HG02852 (cell line): ENCODE data around the gene HNRNPAB.

Source experiments
- ATAC-seq: cut with Tn5 transposase; IDR thresholded peaks from one replicate; pipeline ENCODE4 v1.9.1; 2021; ENCODE audit warnings: mild to moderate bottlenecking, moderate library complexity; ENCODE audit not compliant: unreplicated experiment

Gene HNRNPAB

DNA sequence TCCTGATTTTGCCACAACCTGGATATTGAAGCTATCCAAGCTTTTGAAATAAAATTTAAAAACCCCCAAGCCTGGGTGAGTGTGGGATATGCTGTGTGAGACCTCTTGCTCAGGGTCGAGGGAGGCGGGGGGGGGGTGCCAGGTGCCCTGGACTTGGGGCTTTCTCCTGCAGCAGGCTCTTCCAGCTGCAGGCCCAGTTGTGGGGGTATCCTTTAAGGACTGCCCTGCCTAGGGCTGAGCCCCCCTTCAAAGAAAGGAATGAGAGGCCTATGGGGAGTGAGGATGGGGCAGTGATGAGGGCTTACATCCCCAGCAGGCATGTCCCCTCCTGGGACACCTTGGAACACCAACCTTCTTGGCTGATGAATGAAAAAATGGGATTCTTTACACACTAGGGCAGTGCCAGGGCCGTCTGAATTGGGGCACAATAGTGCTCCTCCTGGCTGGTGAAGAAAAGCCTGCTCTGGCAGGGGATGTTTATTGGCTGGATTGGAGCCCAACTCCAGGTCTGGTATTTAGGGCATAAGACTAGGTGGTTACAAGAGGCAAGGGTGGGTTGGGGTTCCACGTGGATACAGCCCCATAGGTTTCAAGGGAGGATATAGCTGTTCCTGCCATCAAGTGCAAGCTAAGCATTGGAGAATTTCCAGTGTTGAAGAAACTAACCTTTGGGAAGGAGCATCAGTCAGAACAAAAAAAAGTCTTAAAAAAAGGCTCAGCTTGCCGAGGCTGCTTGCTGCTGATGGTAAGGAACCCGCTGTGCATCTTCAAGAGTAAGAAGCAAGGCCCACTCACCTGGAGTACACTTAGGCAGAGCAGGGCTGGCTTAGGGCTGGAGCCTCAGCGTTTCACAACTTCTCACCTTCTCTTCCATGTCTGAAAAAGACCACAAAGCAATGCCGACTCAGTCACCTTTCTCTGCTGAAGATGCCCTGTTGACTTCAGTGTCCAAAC lies 7.0 kb downstream of the HNRNPAB start:
- no peak for ATAC-seq

DNA sequence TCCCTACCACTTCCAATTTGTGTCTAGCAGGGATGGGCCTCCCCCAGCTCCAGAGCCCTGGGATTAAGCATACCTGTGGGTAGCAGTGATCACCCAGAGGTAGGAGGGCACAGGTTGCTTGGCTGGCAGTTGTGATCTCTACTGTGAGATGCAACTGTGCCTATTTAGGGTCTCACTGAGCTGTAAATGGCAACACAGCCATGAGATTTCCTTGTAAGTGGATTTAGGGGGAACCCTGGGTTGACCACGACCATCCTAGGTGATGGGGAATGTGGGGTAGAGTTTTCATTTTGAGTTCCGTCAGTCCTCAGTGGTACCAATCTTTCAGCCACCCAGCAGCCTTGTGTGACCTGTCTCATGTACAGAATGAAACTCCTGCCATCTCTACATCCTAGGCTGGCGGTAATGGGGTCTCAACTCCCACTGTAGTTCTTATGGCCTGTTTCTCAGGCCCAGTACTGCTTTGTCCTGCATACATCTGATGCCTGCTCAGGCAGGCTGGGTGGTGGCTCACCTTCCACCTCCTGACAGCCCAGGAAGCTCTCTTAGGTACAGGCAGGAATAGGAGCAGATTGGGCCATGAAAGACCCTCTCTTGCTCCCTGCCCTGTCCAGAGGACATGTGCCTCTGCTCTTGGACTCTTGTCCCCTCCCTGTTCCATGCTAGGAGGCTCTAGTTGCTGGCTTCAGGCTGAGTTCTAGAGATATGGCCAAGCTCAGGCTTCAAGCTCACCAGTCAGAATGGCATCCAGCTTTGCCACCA lies 8.1 kb downstream of the HNRNPAB start:
- no peak for ATAC-seq

- ATAC-seq, result no peak
These were observed 8.7 kb downstream of the HNRNPAB start for GRCh38 chr5:178213003-178213461.

- ATAC-seq, result no peak
These were observed 9.4 kb downstream of the HNRNPAB start for GRCh38 chr5:178213748-178214151.

DNA sequence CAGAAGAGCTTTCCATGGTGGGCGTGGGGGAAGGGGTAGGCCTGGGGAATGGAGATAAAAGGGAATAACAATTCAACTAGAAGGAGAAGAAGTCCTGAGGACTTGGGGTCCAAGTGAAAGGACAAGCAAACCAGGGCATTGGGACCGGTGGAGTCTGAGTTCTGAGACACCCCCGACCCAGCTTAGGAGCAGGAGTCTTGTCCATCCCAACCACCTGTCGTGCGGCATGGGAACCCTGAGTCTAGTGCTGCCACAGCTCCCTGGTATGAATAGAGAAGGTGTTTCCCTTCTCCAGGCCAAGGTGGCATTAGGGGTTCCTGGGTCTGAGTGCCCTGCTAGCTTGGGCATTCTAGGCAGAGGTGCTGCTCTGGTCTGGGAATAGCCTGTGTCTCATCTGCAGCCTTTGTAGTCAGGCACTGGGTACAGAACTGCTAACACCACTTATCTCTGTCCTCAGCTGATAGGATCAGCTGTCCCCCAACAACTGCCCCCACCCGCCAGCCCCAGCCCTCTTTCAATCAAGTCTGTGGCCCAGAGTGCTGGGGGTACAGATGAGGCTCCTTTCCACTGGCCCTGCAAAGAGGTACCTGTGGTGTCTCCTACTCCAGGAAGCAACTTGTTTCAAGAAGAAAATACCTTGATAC lies 9.9 kb downstream of the HNRNPAB start:
- ATAC-seq, result no peak

DNA sequence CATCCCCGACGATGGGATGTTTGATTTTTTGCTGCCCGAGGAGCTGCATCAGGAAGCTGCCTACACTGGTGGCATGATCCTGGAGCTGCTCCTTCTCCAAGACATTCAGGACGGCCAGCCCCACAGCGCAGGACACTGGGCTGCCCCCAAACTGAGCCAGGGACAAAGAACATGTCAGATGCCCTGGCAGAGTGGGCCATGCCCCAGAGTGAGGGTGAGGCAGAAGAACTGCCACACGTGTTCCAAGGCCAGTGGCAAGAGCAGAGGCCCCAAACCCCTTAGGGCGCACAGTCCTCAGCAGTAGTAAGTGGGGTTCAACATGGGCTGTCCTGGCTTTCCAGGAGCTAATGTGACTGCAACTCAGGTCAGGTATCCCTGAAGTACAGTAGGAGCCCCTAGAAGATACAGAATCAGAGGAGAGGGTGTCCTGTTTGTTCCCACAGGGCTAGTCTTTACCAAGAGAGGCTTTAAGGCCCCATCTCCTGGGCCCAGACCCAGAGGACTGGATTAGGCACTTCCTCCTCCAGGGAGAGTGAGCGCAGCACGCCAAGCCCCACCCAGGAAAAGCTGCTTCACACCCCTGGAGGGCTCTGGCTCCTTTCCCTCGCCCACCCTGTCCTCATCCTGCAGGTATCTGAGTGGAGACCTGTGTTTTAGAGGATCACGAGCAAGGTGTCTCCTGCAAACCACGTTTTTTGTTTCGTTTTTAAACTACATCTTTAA lies 11.1 kb downstream of the HNRNPAB start:
- no peak for ATAC-seq

DNA sequence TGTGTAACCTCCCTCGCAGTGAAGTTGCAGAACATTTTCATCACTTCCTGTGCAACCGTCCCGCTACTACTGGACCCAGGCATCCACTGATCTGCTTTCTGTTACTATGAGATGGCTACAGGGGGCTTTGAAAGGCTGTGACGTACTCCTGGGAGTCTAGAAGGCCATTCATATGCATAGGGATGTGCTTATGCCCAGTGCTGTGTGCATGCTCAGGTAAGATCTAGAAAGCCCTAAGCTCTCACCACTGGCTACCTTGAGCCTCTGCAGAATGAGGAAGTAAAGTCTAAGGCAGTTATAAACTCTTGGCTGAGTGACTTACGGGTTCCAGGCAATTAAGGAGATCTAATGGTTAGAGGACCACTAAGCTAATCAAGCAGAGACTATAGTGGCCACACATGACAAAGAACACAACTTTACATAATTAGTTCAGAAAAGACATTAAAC lies 11.8 kb downstream of the HNRNPAB start:
- ATAC-seq, result no peak

DNA sequence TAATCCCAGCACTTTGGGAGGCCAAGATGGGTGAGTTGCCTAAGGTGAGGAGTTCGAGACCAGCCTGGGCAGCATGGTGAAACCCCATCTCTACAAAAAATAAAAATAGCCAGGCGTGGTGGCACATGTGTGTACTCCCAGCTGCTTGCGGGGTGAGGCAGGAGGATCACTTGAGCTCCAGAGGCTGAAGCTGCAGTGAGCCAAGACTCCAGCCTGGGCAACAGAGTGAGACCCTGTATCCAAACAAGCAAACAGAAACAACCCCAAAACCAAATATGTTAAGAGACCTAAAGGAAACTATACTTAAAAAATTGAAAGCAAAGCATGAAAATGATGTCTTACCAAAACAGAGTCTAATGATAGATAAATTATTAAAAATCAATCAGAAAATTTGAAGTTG lies 12.4 kb downstream of the HNRNPAB start:
- no peak for ATAC-seq

DNA sequence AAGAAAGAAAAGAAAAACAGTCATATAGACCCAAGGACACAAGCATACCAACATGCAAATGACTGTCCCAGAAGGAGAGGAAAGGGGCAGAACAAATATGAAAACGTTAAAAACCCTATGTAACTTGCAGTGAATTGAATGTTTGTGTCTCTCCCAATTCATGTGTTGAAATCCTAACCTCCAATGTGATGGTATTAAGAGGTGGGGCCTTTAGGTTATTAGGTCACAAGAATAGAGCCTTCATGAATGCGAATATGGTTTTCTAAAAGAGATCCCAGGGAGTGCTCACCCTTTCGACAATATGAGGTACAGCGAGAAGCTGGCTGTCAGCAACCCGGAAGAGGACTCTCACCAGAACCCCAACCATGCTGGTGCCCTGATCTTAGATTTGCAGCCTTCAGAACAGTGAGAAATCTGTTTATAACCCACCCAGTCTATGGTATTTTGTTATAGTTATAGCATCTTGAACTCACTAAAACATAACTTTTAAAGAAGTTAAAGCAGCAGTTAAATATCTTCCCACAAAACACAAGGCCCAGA lies 14.0 kb downstream of the HNRNPAB start:
- no peak for ATAC-seq

DNA sequence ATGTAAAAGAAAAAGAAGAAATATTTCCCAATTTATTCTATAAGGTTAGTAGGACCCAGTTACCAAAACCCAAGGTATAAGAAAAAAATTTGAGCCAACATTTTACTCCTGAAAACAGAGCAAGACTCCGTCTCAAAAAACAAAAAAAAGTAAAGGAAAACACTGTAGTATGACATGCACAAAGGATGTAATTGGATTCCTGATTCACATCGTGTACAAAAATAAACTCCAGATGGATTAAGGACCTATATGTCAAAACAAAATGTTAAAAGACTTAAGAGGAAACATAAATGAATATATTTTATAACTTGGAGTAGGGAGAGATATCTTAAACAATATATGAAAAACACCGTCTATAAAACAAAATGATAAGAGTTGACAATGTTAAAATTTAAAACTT lies 14.5 kb downstream of the HNRNPAB start:
- ATAC-seq, result no peak

DNA sequence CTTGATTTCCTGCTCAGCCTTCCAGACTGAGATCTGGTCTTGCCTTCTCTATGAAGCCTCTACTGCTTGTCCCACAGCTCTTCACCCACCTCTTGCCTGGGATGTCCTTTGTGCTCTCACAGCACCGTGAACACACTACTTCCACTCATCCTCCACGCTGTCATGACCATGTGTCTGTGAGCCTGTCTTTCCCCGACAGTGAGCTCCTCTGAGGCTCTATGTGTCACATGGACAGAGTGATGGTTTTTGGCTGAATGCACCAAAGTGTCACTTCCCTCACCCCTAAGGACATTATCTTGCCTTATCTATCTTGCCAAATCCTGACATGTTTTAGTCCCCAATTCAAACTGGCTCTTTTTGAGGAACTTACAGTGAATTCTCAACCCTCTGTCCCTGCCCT lies 16.9 kb downstream of the HNRNPAB start:
- no peak for ATAC-seq

DNA sequence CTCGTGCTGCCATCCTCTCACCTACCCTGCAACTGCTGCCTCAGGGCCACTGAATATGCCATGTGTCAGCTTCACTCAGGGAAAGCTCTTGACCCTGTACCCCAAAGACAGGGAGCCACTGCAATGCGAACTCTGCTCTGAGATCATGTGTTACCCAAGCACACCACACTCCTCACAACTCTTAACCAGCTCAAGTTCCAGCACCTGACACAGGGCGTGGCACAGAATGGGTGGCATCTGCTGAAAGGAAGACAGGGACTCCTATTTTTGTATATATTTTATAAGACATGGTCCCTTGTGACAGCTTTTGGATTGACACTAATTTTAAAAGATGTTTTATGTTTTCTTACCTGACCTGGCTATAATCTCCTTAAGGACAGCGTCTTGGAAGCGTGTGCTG lies 17.5 kb downstream of the HNRNPAB start:
- no peak for ATAC-seq

GRCh38 chr5:178222292-178222691 lies 18.0 kb downstream of the HNRNPAB start:
- no peak for ATAC-seq

GRCh38 chr5:178223196-178223773 lies 19.0 kb downstream of the HNRNPAB start:
- no peak for ATAC-seq

GRCh38 chr5:178223828-178224335 lies 19.5 kb downstream of the HNRNPAB start:
- ATAC-seq, result no peak

DNA sequence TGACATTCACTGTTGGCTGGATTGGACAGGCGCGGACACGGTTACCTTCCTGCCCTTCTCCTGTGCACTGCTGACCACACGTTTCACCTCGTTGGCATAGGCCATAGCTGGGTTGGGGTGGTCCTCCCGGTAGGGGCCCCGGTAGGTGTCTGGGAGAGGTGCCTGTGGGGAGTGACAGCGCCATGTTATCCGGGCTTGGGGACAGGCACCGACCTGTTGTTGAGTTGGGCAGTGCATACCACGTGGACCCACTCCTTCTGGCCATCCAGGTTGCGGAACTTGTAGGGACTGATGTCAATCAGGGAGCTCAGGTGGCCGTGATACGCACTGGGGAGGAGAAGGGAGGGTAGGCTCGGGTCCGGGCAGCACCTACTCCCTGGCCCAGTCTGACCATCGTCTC lies 20.1 kb downstream of the HNRNPAB start:
- no peak for ATAC-seq

- no peak for ATAC-seq
These were observed 20.8 kb downstream of the HNRNPAB start for GRCh38 chr5:178225174-178225573.

- no peak for ATAC-seq
These were observed 22.9 kb downstream of the HNRNPAB start for GRCh38 chr5:178227138-178227659.

DNA sequence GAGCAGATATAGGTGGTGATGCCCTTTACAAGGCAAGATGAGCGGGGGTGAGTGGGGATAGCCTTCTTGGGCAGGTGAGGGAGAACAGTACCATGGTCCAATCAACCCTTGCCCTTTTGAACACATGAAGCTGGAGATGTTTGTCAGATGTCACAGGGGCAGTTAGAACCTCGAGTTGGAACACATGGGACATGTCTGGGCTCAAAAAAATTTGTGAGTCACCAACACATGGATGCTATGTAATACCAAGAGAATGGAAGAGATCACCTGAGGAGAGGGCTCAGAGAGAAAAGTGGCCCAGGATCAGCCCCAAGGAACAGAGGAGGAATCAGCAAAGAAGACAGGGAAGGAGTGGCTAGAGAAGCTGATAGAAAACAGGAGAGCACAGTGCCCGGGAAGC lies 23.6 kb downstream of the HNRNPAB start:
- no peak for ATAC-seq

DNA sequence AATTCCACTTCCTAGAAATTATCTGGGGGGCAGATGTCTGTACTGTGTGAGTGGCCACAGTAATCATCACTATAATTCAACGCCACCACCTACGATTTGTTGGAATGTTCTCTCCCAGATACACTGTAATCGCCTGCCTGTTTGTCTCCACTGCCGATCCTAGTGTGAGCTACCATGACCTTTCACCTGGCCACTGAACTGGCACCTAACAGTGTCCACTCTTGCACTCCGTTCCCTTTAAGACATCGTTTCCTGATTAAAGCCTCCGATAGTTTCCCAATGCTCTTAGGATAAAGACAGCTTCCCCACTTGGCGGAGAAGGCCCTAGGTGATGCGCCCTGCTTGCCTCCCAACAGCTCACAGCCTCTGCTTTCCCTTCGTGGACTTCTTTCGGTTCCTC lies 24.3 kb downstream of the HNRNPAB start:
- no peak for ATAC-seq
